ENCODE measurements around the gene NUP62. TPM values are rescaled to one million over a fixed set of nuclear protein-coding genes. Genes with fewer than 3 reads are reported as not detected.

Gene NUP62
- total RNA-seq, 2 experiments from 2014 or later: 160 to 171 TPM

GRCh38 chr19:49923055-49924003 lies 6.0 kb downstream of the NUP62 start:
- Mint-ChIP-seq H3K4me1 (ENCODE audit: low read depth) (peaks cover 70% of the 10 kb centered on the region), H3K36me3 (peaks cover 64% of the 10 kb centered on the region), H3K27me3 (no peaks in the 10 kb centered on the region), H3K9me3 (no peaks in the 10 kb centered on the region), H3K27ac (peak overlapping the region; percentile 82), H3K4me3 (no peak overlapping the region)
- intact Hi-C loops (cut with micrococcal nuclease): no loop called here
- no peak for DNase-seq
- CTCF ChIA-PET: no interaction called here
- POLR2A ChIA-PET: interaction anchor here (0.6 kb wide), 1 partner anchor 381 kb away, joined by 3 read pairs; no protein-coding TSS in a partner anchor

- intact Hi-C loops (cut with micrococcal nuclease): no loop called here
- CTCF ChIA-PET: no interaction called here
- Mint-ChIP-seq H3K4me3 (no peak overlapping the region), H3K4me1 (ENCODE audit: low read depth) (peaks cover 65% of the 10 kb centered on the region), H3K27ac (peak overlapping the region; percentile 82), H3K9me3 (no peaks in the 10 kb centered on the region), H3K36me3 (peaks cover 62% of the 10 kb centered on the region), H3K27me3 (no peaks in the 10 kb centered on the region)
- POLR2A ChIA-PET: interaction anchor here (0.6 to 3.2 kb wide), 4 partner anchors 11 to 383 kb away, joined by 3 to 17 read pairs (median 4); no protein-coding TSS in a partner anchor
- DNase-seq: peak; percentile 53
These were observed 7.2 kb downstream of the NUP62 start for GRCh38 chr19:49921871-49922795.

GRCh38 chr19:49920624-49921363 lies 8.5 kb downstream of the NUP62 start:
- POLR2A ChIA-PET: interaction anchor here (0.6 to 3.2 kb wide), 3 partner anchors 9 to 29 kb away, joined by 3 to 17 read pairs (median 5); no protein-coding TSS in a partner anchor
- peaks cover 63% of the 10 kb centered on the region for H3K36me3 Mint-ChIP-seq

GRCh38 chr19:49918089-49918488 lies 11.2 kb downstream of the NUP62 start:
- no peaks in the 10 kb centered on the region for H3K9me3 Mint-ChIP-seq
- H3K27ac Mint-ChIP-seq: peak overlapping the region; percentile 19
- H3K27me3 Mint-ChIP-seq: no peaks in the 10 kb centered on the region
- CTCF ChIA-PET: interaction anchor here (1.0 kb wide), 2 partner anchors 10 to 108 kb away, joined by 3 read pairs; partner anchors contain the start of gene ZNF473
- no peak for DNase-seq
- intact Hi-C loops (cut with micrococcal nuclease): no loop called here
- H3K4me3 Mint-ChIP-seq: no peak overlapping the region
- H3K36me3 Mint-ChIP-seq: peaks cover 67% of the 10 kb centered on the region
- POLR2A ChIA-PET: no interaction called here
- peaks cover 68% of the 10 kb centered on the region for H3K4me1 Mint-ChIP-seq (ENCODE audit: low read depth)

More at GRCh38 chr19:49920624-49921363, 8.5 kb downstream of the NUP62 start:
- peaks cover 65% of the 10 kb centered on the region for H3K4me1 Mint-ChIP-seq (ENCODE audit: low read depth)
- peak overlapping the region; percentile 85 for H3K27ac Mint-ChIP-seq
- H3K4me3 Mint-ChIP-seq: peak overlapping the region; percentile 17
- peak; percentile 61 for DNase-seq
- H3K9me3 Mint-ChIP-seq: no peaks in the 10 kb centered on the region
- CTCF ChIA-PET: no interaction called here
- H3K27me3 Mint-ChIP-seq: no peaks in the 10 kb centered on the region
- intact Hi-C loops (cut with micrococcal nuclease): no loop called here

GRCh38 chr19:49916839-49917733 lies 12.2 kb downstream of the NUP62 start:
- POLR2A ChIA-PET: interaction anchor here (0.6 kb wide), 1 partner anchor 75 kb away, joined by 3 read pairs; no protein-coding TSS in a partner anchor
- Mint-ChIP-seq H3K27me3 (no peaks in the 10 kb centered on the region), H3K4me3 (no peak overlapping the region), H3K36me3 (peaks cover 70% of the 10 kb centered on the region), H3K27ac (peak overlapping the region; percentile 51), H3K9me3 (no peaks in the 10 kb centered on the region), H3K4me1 (ENCODE audit: low read depth) (peaks cover 70% of the 10 kb centered on the region)
- CTCF ChIA-PET: interaction anchor here (0.6 to 1.0 kb wide), 3 partner anchors 21 to 1740 kb away, joined by 3 read pairs; partner anchors contain the start of gene ZNF473
- no peak for DNase-seq
- intact Hi-C loops (cut with micrococcal nuclease): no loop called here

GRCh38 chr19:49915271-49915670 lies 14.0 kb downstream of the NUP62 start:
- intact Hi-C loops (cut with micrococcal nuclease): no loop called here
- no peak for DNase-seq
- Mint-ChIP-seq H3K4me1 (ENCODE audit: low read depth) (peaks cover 67% of the 10 kb centered on the region), H3K36me3 (peaks cover 66% of the 10 kb centered on the region), H3K27me3 (no peaks in the 10 kb centered on the region), H3K27ac (peak overlapping the region; percentile 49), H3K9me3 (no peaks in the 10 kb centered on the region), H3K4me3 (no peak overlapping the region)
- POLR2A ChIA-PET: interaction anchor here (0.6 to 0.7 kb wide), 2 partner anchors 26 to 87 kb away, joined by 3 read pairs; no protein-coding TSS in a partner anchor
- CTCF ChIA-PET: interaction anchor here (1.2 kb wide), 1 partner anchor 32 kb away, joined by 3 read pairs; no protein-coding TSS in a partner anchor

- POLR2A ChIA-PET: interaction anchor here (3.5 kb wide), 1 partner anchor 15 kb away, joined by 32 read pairs; the partner anchor contains the start of genes ATF5 and NUP62
These were observed 15.6 kb downstream of the NUP62 start for GRCh38 chr19:49913720-49914119.

GRCh38 chr19:49912965-49913685 lies 16.2 kb downstream of the NUP62 start:
- Mint-ChIP-seq H3K36me3 (peaks cover 75% of the 10 kb centered on the region), H3K27me3 (no peaks in the 10 kb centered on the region), H3K4me1 (ENCODE audit: low read depth) (peaks cover 74% of the 10 kb centered on the region), H3K9me3 (no peaks in the 10 kb centered on the region), H3K27ac (peak overlapping the region; percentile 97), H3K4me3 (peak overlapping the region; percentile 2)
- DNase-seq: peak; percentile 14
- ChIA-PET POLR2A (interaction anchor here (3.5 to 3.6 kb wide), 2 partner anchors 16 to 18 kb away, joined by 32 to 77 read pairs; partner anchors contain the start of genes ATF5, IL4I1 and NUP62), CTCF (interaction anchor here (2.0 to 3.7 kb wide), 2 partner anchors 16 to 23 kb away, joined by 11 to 14 read pairs; no protein-coding TSS in a partner anchor)
- intact Hi-C loops (cut with micrococcal nuclease): no loop called here

More at GRCh38 chr19:49913720-49914119, 15.6 kb downstream of the NUP62 start:
- H3K9me3 Mint-ChIP-seq: no peaks in the 10 kb centered on the region
- peaks cover 74% of the 10 kb centered on the region for H3K36me3 Mint-ChIP-seq
- intact Hi-C loops (cut with micrococcal nuclease): no loop called here
- peaks cover 71% of the 10 kb centered on the region for H3K4me1 Mint-ChIP-seq (ENCODE audit: low read depth)
- CTCF ChIA-PET: interaction anchor here (3.7 kb wide), 1 partner anchor 23 kb away, joined by 11 read pairs; no protein-coding TSS in a partner anchor
- DNase-seq: no peak
- H3K27me3 Mint-ChIP-seq: no peaks in the 10 kb centered on the region
- H3K4me3 Mint-ChIP-seq: no peak overlapping the region
- H3K27ac Mint-ChIP-seq: peak overlapping the region; percentile 97

GRCh38 chr19:49911381-49912145 lies 17.7 kb downstream of the NUP62 start:
- Mint-ChIP-seq H3K9me3 (no peaks in the 10 kb centered on the region), H3K27me3 (no peaks in the 10 kb centered on the region), H3K4me1 (ENCODE audit: low read depth) (peaks cover 78% of the 10 kb centered on the region), H3K4me3 (peak overlapping the region; percentile 51), H3K36me3 (peaks cover 77% of the 10 kb centered on the region), H3K27ac (peak overlapping the region; percentile 97)
- intact Hi-C loops (cut with micrococcal nuclease): loop anchor here (1.0 to 2.0 kb wide), 2 partner anchors 14 to 17 kb away; partner anchors contain the start of genes ATF5 and NUP62
- DNase-seq: peak; percentile 72
- CTCF ChIA-PET: interaction anchor here (0.5 to 3.7 kb wide), 7 partner anchors 14 to 26 kb away, joined by 3 to 15 read pairs (median 7); partner anchors contain the start of genes ATF5 and NUP62
- POLR2A ChIA-PET: interaction anchor here (0.9 to 3.6 kb wide), 8 partner anchors 10 to 42 kb away, joined by 3 to 77 read pairs (median 6); partner anchors contain the start of genes AKT1S1, ATF5, IL4I1 and NUP62

All from activated CD4-positive, alpha-beta memory T cell treated with anti-CD3 and anti-CD28 coated beads for 36 hours (primary cell).